Keratinocyte (primary cell): ENCODE data around the gene TMCC1. TPM values are rescaled to one million over a fixed set of nuclear protein-coding genes. Genes with fewer than 3 reads are reported as not detected.

Experiments used
- DNase-seq: peaks from one replicate; pipeline ENCODE4 v3.0.0-alpha.2; 2011; ENCODE audit warnings: low read depth, missing footprints, low spot score
- FAIRE-seq: peaks from 2 replicates; lab custom pipeline; 2011; peaks lifted over from hg19 to GRCh38; lab: Jason Lieb, UNC
- H2AFZ ChIP-seq: 2 replicates; pipeline ENCODE4 v1.6.0; 2012; ENCODE audit warnings: low read length, control low read depth, inconsistent platforms; ENCODE audit not compliant: control insufficient read depth
- H3K27ac ChIP-seq: 2 replicates; pipeline ENCODE4 v1.5.1; 2011; ENCODE audit warnings: low read length; ENCODE audit not compliant: control insufficient read depth, insufficient read depth
- H3K27me3 ChIP-seq: 3 replicates; pipeline ENCODE4 v1.6.0; 2011; ENCODE audit warnings: low read length; ENCODE audit not compliant: control insufficient read depth, insufficient read depth; ENCODE audit errors: extremely low read depth
- H3K36me3 ChIP-seq, 2 experiments: 2 replicates in 1 of 2; 3 replicates in 1 of 2; pipeline ENCODE4 v1.5.1; 2011; ENCODE audit warnings: low read length in 2 of 2, mild to moderate bottlenecking in 1 of 2; ENCODE audit not compliant: control insufficient read depth in 2 of 2, insufficient read depth in 2 of 2; ENCODE audit errors: extremely low read depth in 1 of 2
- H3K4me1 ChIP-seq: 3 replicates; pipeline ENCODE4 v1.5.1; 2011; ENCODE audit warnings: low read length; ENCODE audit not compliant: control insufficient read depth, insufficient read depth; ENCODE audit errors: extremely low read depth
- H3K4me2 ChIP-seq: 3 replicates; pipeline ENCODE4 v1.6.0; 2011; ENCODE audit warnings: low read depth, low read length; ENCODE audit not compliant: control insufficient read depth, insufficient read depth; ENCODE audit errors: extremely low read depth
- H3K4me3 ChIP-seq, 3 experiments: fragments of 200-600 bp in 1 of 3; sonication (generic) in 1 of 3; 2 replicates in 2 of 3; 3 replicates in 1 of 3; pipeline ENCODE4 v1.5.1; 2011 to 2016; ENCODE audit warnings: low read length in 3 of 3, mild to moderate bottlenecking in 3 of 3, control low read depth in 2 of 3, inconsistent platforms in 1 of 3, low read depth in 1 of 3, mixed read lengths in 1 of 3, mixed run types in 1 of 3, moderate library complexity in 1 of 3; ENCODE audit not compliant: control insufficient read depth in 2 of 3, insufficient read depth in 2 of 3; ENCODE audit errors: extremely low read depth in 1 of 3
- H3K79me2 ChIP-seq: 2 replicates; pipeline ENCODE4 v1.6.0; 2012; ENCODE audit warnings: low read length; ENCODE audit not compliant: control insufficient read depth, insufficient read depth
- H3K9ac ChIP-seq: 3 replicates; pipeline ENCODE4 v1.6.0; 2011; ENCODE audit warnings: low read length; ENCODE audit not compliant: control insufficient read depth, insufficient read depth; ENCODE audit errors: extremely low read depth
- H3K9me1 ChIP-seq: 3 replicates; pipeline ENCODE4 v1.6.0; 2011; ENCODE audit warnings: low read length; ENCODE audit not compliant: control insufficient read depth, insufficient read depth; ENCODE audit errors: extremely low read depth
- H3K9me3 ChIP-seq: 2 replicates; pipeline ENCODE4 v1.5.1; 2012; ENCODE audit warnings: low read depth, low read length; ENCODE audit not compliant: control insufficient read depth
- H4K20me1 ChIP-seq: 3 replicates; pipeline ENCODE4 v1.6.0; 2011; ENCODE audit warnings: low read length; ENCODE audit not compliant: control insufficient read depth, insufficient read depth; ENCODE audit errors: extremely low read depth
- EZH2 ChIP-seq: IDR thresholded peaks from one replicate; pipeline ENCODE4 v1.6.1; 2012; ENCODE audit warnings: inconsistent platforms, mild to moderate bottlenecking, low read length, moderate library complexity
- dilution Hi-C: fragments of 300-500 bp; cut with MboI; formaldehyde crosslinking; loops from one replicate; pipeline ENCODE4 v1.7.0; 2020; ENCODE audit warnings: low sequenced_read_pairs; ENCODE audit not compliant: extremely low pct_ligation_motif_present
- polyA plus RNA-seq, 5 experiments: library from polyadenylated mRNA; depleted of rRNA in 3 of 5; stranded (reverse) in 3 of 5; stranded (forward) in 1 of 5; unstranded in 1 of 5; fragments of >200 nt; gene quantifications; 1 replicate in 1 of 5; 2 replicates in 3 of 5; 3 replicates in 1 of 5; pipeline versions ENCODE4 v1.2.1 to v1.2.3, GENCODE V29; 2011 to 2012; ENCODE audit warnings: missing spikeins in 2 of 5, low read depth in 1 of 5, low replicate concordance in 1 of 5
- TF ChIP-seq, protein P1 (sequence below), 3 experiments: IDR thresholded peaks in 1 of 3; conservative IDR thresholded peaks in 1 of 3; optimal IDR thresholded peaks in 1 of 3; 2 replicates in 2 of 3; 3 replicates in 1 of 3; pipeline versions ENCODE3 to v1.5.1; 2011; ENCODE audit warnings: low read length in 3 of 3, mild to moderate bottlenecking in 3 of 3, moderate library complexity in 2 of 3, control low read depth in 1 of 3, inconsistent platforms in 1 of 3; ENCODE audit not compliant: insufficient read depth in 2 of 3; ENCODE audit errors: extremely low read depth in 1 of 3

TMCC1 gene
- polyA plus RNA-seq, 1 donor (not counting 4 experiments of a cell fraction or from before 2014, with no cell fraction given): 27.7 TPM

DNA sequence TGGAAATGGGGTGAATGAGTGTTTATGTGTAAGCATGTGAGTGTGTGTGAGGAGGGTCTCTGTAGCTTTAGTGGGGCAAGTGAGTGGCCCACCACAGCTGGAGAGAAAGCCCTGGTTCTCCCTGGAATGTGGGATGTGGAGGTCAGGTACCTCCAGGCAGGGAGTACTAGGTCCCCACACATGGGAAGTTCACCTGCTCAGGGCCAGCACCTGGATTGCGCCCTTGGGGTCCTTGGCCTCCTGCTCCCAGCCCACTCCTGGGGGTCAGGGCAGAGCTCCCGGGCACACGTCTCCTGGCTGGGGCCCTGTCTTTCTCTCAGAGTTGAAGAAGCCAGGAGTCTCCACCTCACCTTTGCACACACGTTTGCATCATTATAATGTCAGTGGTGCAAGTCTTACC lies 40.0 kb upstream of the TMCC1 start:
- Histone ChIP-seq H3K9ac (no peak overlapping the region), H3K9me3 (peaks cover 10% of the 10 kb centered on the region), H3K27ac (no peak overlapping the region), H3K4me1 (no peaks in the 10 kb centered on the region), H3K4me2 (no peak overlapping the region), H3K4me3 (no peak overlapping the region), H3K36me3 (no peaks in the 10 kb centered on the region), H2AFZ (no peak overlapping the region), H4K20me1 (no peaks in the 10 kb centered on the region), H3K79me2 (no peaks in the 10 kb centered on the region), H3K9me1 (no peaks in the 10 kb centered on the region), H3K27me3 (no peaks in the 10 kb centered on the region)
- no peak for TF ChIP-seq EZH2
- TF ChIP-seq, protein P1, sequence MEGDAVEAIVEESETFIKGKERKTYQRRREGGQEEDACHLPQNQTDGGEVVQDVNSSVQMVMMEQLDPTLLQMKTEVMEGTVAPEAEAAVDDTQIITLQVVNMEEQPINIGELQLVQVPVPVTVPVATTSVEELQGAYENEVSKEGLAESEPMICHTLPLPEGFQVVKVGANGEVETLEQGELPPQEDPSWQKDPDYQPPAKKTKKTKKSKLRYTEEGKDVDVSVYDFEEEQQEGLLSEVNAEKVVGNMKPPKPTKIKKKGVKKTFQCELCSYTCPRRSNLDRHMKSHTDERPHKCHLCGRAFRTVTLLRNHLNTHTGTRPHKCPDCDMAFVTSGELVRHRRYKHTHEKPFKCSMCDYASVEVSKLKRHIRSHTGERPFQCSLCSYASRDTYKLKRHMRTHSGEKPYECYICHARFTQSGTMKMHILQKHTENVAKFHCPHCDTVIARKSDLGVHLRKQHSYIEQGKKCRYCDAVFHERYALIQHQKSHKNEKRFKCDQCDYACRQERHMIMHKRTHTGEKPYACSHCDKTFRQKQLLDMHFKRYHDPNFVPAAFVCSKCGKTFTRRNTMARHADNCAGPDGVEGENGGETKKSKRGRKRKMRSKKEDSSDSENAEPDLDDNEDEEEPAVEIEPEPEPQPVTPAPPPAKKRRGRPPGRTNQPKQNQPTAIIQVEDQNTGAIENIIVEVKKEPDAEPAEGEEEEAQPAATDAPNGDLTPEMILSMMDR (optimal IDR thresholded peaks at IDR 0.05 in 1 of 3, IDR thresholded peaks at IDR 0.05 in 1 of 3, conservative IDR thresholded peaks at IDR 0.05 in 1 of 3; ENCODE audit: extremely low read depth in 1 of 3, insufficient read depth in 2 of 3, low read length in 3 of 3): no peak
- FAIRE-seq: no peak
- dilution Hi-C loops: no loop called here
- no peak for DNase-seq

DNA sequence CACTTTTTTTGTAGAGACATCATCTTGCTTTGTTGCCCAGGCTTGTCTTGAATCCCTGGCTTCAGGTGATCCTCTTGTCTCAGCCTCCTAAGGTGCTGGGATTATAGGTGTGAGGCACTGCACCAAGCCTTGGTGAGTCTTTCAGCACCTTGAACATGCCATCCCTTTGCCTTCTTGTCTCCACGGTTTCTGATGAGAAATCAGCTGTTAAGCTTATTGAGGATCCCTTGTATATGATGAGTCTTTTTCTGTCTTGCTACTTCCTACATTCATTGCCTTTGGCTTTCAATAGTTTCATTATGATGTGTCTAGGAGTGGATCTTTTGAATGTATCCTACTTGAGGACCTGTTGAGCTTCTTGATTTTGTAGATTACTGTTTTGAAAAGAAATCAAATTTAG lies 35.9 kb upstream of the TMCC1 start:
- no peaks in the 10 kb centered on the region for H3K79me2 ChIP-seq
- TF ChIP-seq EZH2: no peak
- TF ChIP-seq, protein P1 (optimal IDR thresholded peaks at IDR 0.05 in 1 of 3, IDR thresholded peaks at IDR 0.05 in 1 of 3, conservative IDR thresholded peaks at IDR 0.05 in 1 of 3; ENCODE audit: extremely low read depth in 1 of 3, insufficient read depth in 2 of 3, low read length in 3 of 3): no peak
- peaks cover 3% of the 10 kb centered on the region for H3K27me3 ChIP-seq
- peaks cover 10% of the 10 kb centered on the region for H3K9me3 ChIP-seq
- H3K9me1 ChIP-seq: no peaks in the 10 kb centered on the region
- no peaks in the 10 kb centered on the region for H4K20me1 ChIP-seq
- H3K4me1 ChIP-seq: no peaks in the 10 kb centered on the region
- H3K36me3 ChIP-seq: no peaks in the 10 kb centered on the region
- H3K4me2 ChIP-seq: no peak overlapping the region
- H3K9ac ChIP-seq: no peak overlapping the region
- no peak overlapping the region for H3K27ac ChIP-seq
- H2AFZ ChIP-seq: no peak overlapping the region
- DNase-seq (no peak), FAIRE-seq (no peak)
- no peak overlapping the region for H3K4me3 ChIP-seq
- dilution Hi-C loops: no loop called here
